Skeletal muscle tissue (tissue), 4 donors: ENCODE results near the gene H6PD. TPM values are rescaled to one million over a fixed set of nuclear protein-coding genes. Genes with fewer than 3 reads are reported as not detected.

Experiments
- H3K27ac ChIP-seq: one replicate; pipeline ENCODE4 v1.7.0; 2013; ENCODE audit warnings: mild to moderate bottlenecking, low read depth, low read length, inconsistent platforms
- H3K27me3 ChIP-seq, 3 donors: one replicate each; pipeline ENCODE4 v1.7.0; 2013; ENCODE audit warnings: low read length in 3 of 3; ENCODE audit not compliant: control insufficient read depth in 3 of 3, insufficient read depth in 3 of 3
- H3K36me3 ChIP-seq, 3 donors: one replicate each; pipeline ENCODE4 v1.7.0; 2013; ENCODE audit warnings: low read length in 3 of 3; ENCODE audit not compliant: control insufficient read depth in 3 of 3, insufficient read depth in 3 of 3
- H3K4me1 ChIP-seq, 3 donors: one replicate each; pipeline ENCODE4 v1.7.0; 2013; ENCODE audit warnings: low read length in 3 of 3, mild to moderate bottlenecking in 3 of 3; ENCODE audit not compliant: control insufficient read depth in 3 of 3, insufficient read depth in 3 of 3
- H3K4me3 ChIP-seq, 3 donors: one replicate each; pipeline ENCODE4 v1.7.0; 2013; ENCODE audit warnings: low read length in 3 of 3
- H3K9ac ChIP-seq, 3 donors: one replicate each; pipeline ENCODE4 v1.7.0; 2013; ENCODE audit warnings: low read length in 3 of 3, mild to moderate bottlenecking in 3 of 3, moderate library complexity in 2 of 3, low read depth in 1 of 3
- H3K9me3 ChIP-seq, 3 donors: one replicate each; pipeline ENCODE4 v1.7.0; 2013; ENCODE audit warnings: low read length in 3 of 3; ENCODE audit not compliant: control insufficient read depth in 3 of 3
- total RNA-seq: library from RNA; depleted of rRNA; stranded (reverse); fragments of >200 nt; gene quantifications from one replicate; pipeline ENCODE4 v1.2.3, GENCODE V29; 2014
- donor health status: Osteomylitis.

Gene H6PD
- total RNA-seq, 1 donor from 2014 or later: 24.5 TPM

- H3K4me3 ChIP-seq: no peak overlapping the region
- H3K27me3 ChIP-seq: peaks cover 41 to 42% (median 41%) of the 10 kb centered on the region in 3 donors
- no peak overlapping the region for H3K9ac ChIP-seq
- H3K36me3 ChIP-seq: no peaks in the 10 kb centered on the region
- peaks cover 14 to 15% (median 15%) of the 10 kb centered on the region in 3 donors for H3K4me1 ChIP-seq
- no peak overlapping the region for H3K27ac ChIP-seq
- H3K9me3 ChIP-seq: no peaks in the 10 kb centered on the region
Measured at GRCh38 chr1:9204156-9204720, 30.3 kb upstream of the H6PD start.

- Histone ChIP-seq H3K27me3 (peaks cover 19 to 21% (median 20%) of the 10 kb centered on the region in 3 donors), H3K9ac (no peak overlapping the region), H3K4me1 (peaks cover 3 to 4% (median 4%) of the 10 kb centered on the region in 3 donors), H3K36me3 (no peaks in the 10 kb centered on the region), H3K4me3 (no peak overlapping the region), H3K9me3 (no peaks in the 10 kb centered on the region), H3K27ac (no peak overlapping the region)
Measured at GRCh38 chr1:9207086-9207485, 27.5 kb upstream of the H6PD start.

GRCh38 chr1:9207715-9208114 is 26.9 kb upstream of the H6PD start:
- H3K27ac ChIP-seq: no peak overlapping the region
- H3K27me3 ChIP-seq: peaks cover 13 to 15% (median 14%) of the 10 kb centered on the region in 3 donors
- H3K36me3 ChIP-seq: no peaks in the 10 kb centered on the region
- H3K9ac ChIP-seq: no peak overlapping the region
- no peak overlapping the region for H3K4me3 ChIP-seq
- H3K4me1 ChIP-seq: no peaks in the 10 kb centered on the region
- no peaks in the 10 kb centered on the region for H3K9me3 ChIP-seq

- Histone ChIP-seq H3K4me1 (no peaks in the 10 kb centered on the region), H3K9me3 (no peaks in the 10 kb centered on the region), H3K27me3 (no peaks in the 10 kb centered on the region), H3K4me3 (no peak overlapping the region), H3K27ac (no peak overlapping the region), H3K36me3 (no peaks in the 10 kb centered on the region), H3K9ac (no peak overlapping the region)
Measured at GRCh38 chr1:9211291-9211811, 23.2 kb upstream of the H6PD start.

- no peaks in the 10 kb centered on the region for H3K9me3 ChIP-seq
- H3K4me1 ChIP-seq: no peaks in the 10 kb centered on the region
- no peak overlapping the region for H3K9ac ChIP-seq
- H3K36me3 ChIP-seq: no peaks in the 10 kb centered on the region
- H3K27ac ChIP-seq: no peak overlapping the region
- H3K4me3 ChIP-seq: no peak overlapping the region
- no peaks in the 10 kb centered on the region for H3K27me3 ChIP-seq
Measured at GRCh38 chr1:9212735-9213134, 21.8 kb upstream of the H6PD start.

- Histone ChIP-seq H3K9ac (no peak overlapping the region), H3K36me3 (no peaks in the 10 kb centered on the region), H3K4me3 (no peak overlapping the region), H3K27ac (no peak overlapping the region), H3K4me1 (no peaks in the 10 kb centered on the region), H3K9me3 (no peaks in the 10 kb centered on the region), H3K27me3 (no peaks in the 10 kb centered on the region)
Measured at GRCh38 chr1:9213956-9214355, 20.6 kb upstream of the H6PD start.

GRCh38 chr1:9218917-9219316 is 15.7 kb upstream of the H6PD start:
- H3K36me3 ChIP-seq: no peaks in the 10 kb centered on the region
- H3K4me3 ChIP-seq: no peak overlapping the region
- no peaks in the 10 kb centered on the region for H3K9me3 ChIP-seq
- H3K27me3 ChIP-seq: no peaks in the 10 kb centered on the region
- H3K27ac ChIP-seq: no peak overlapping the region
- H3K4me1 ChIP-seq: no peaks in the 10 kb centered on the region
- no peak overlapping the region for H3K9ac ChIP-seq

- Histone ChIP-seq H3K4me1 (no peaks in the 10 kb centered on the region), H3K36me3 (no peaks in the 10 kb centered on the region), H3K27ac (no peak overlapping the region), H3K9ac (no peak overlapping the region), H3K27me3 (peaks cover 0 to 3% (median 2%) of the 10 kb centered on the region in 3 donors), H3K9me3 (no peaks in the 10 kb centered on the region), H3K4me3 (no peak overlapping the region)
Measured at GRCh38 chr1:9222846-9223625, 11.5 kb upstream of the H6PD start.

- Histone ChIP-seq H3K36me3 (no peaks in the 10 kb centered on the region), H3K27ac (no peak overlapping the region), H3K4me3 (no peak overlapping the region), H3K4me1 (no peaks in the 10 kb centered on the region), H3K9ac (no peak overlapping the region), H3K27me3 (peaks cover 0 to 3% (median 2%) of the 10 kb centered on the region in 3 donors), H3K9me3 (no peaks in the 10 kb centered on the region)
Measured at GRCh38 chr1:9224664-9225410, 9.7 kb upstream of the H6PD start.

- H3K4me3 ChIP-seq: no peak overlapping the region
- H3K36me3 ChIP-seq: no peaks in the 10 kb centered on the region
Measured at GRCh38 chr1:9225411-9225785, 9.2 kb upstream of the H6PD start.

More at GRCh38 chr1:9225411-9225785, 9.2 kb upstream of the H6PD start:
- H3K4me1 ChIP-seq: no peaks in the 10 kb centered on the region
- H3K27ac ChIP-seq: no peak overlapping the region
- H3K9me3 ChIP-seq: no peaks in the 10 kb centered on the region
- no peak overlapping the region for H3K9ac ChIP-seq
- peaks cover 0 to 3% (median 2%) of the 10 kb centered on the region in 3 donors for H3K27me3 ChIP-seq
